Neural cell (in vitro differentiated cells): Measurements from ENCODE around the gene IFT43. TPM values are rescaled to one million over a fixed set of nuclear protein-coding genes. Genes with fewer than 3 reads are reported as not detected.

Source experiments
- H2AFZ ChIP-seq: fragments of 200-600, 300-800 bp; sonication (generic), shearing (Covaris generic); 2 replicates; pipeline ENCODE4 v1.6.0; 2014; ENCODE audit warnings: low read depth, mild to moderate bottlenecking, antibody characterized with exemption, low read length, moderate library complexity
- H3F3A ChIP-seq: fragments of 200-600 bp; shearing (Covaris generic); 2 replicates; pipeline ENCODE4 v1.6.1; 2016; ENCODE audit warnings: mild to moderate bottlenecking, moderate library complexity, mixed read lengths, antibody characterized with exemption, low read length; ENCODE audit not compliant: insufficient read depth, poor library complexity, severe bottlenecking
- H3K27ac ChIP-seq: fragments of 200-600, 300-800 bp; sonication (generic), shearing (Covaris generic); 2 replicates; pipeline ENCODE4 v1.5.1; 2014; ENCODE audit warnings: mild to moderate bottlenecking, low read length, moderate library complexity
- H3K27me3 ChIP-seq: fragments of 300-800, 200-600 bp; sonication (generic), shearing (Covaris generic); 2 replicates; pipeline ENCODE4 v1.6.0; 2014; ENCODE audit warnings: mild to moderate bottlenecking, low read depth, low read length, moderate library complexity; ENCODE audit not compliant: insufficient read depth
- H3K36me3 ChIP-seq: fragments of 300-800, 200-600 bp; sonication (generic), shearing (Covaris generic); 2 replicates; pipeline ENCODE4 v1.5.1; 2014; ENCODE audit warnings: mild to moderate bottlenecking, antibody characterized with exemption, low read length, moderate library complexity; ENCODE audit not compliant: insufficient read depth
- H3K4me2 ChIP-seq: fragments of 300-800, 200-600 bp; sonication (generic), shearing (Covaris generic); 2 replicates; pipeline ENCODE4 v1.6.0; 2014; ENCODE audit warnings: mild to moderate bottlenecking, low read length
- H3K4me3 ChIP-seq: fragments of 300-800, 200-600 bp; sonication (generic), shearing (Covaris generic); 2 replicates; pipeline ENCODE4 v1.5.1; 2014; ENCODE audit warnings: mild to moderate bottlenecking, low read length, moderate library complexity
- H3K79me2 ChIP-seq: fragments of 200-600 bp; shearing (Covaris generic); replicated peaks from 2 replicates; pipeline ENCODE4 v1.6.0; 2014; ENCODE audit warnings: mild to moderate bottlenecking, low read length, moderate library complexity; ENCODE audit not compliant: insufficient read depth
- H3K9ac ChIP-seq: fragments of 300-800, 200-600 bp; sonication (generic), shearing (Covaris generic); 2 replicates; pipeline ENCODE4 v1.6.1; 2016; ENCODE audit warnings: mild to moderate bottlenecking, low read length, mixed read lengths
- H3K9me2 ChIP-seq: fragments of 200-600 bp; shearing (Covaris generic); 2 replicates; pipeline ENCODE4 v1.6.1; 2016; ENCODE audit warnings: mild to moderate bottlenecking, low read length, mixed read lengths; ENCODE audit not compliant: insufficient read depth
- H3K9me3 ChIP-seq: fragments of 200-600, 300-800 bp; sonication (generic), shearing (Covaris generic); 2 replicates; pipeline ENCODE4 v1.6.1; 2016; ENCODE audit warnings: mild to moderate bottlenecking, mixed run types, low read length, moderate library complexity, mixed read lengths
- H4K20me1 ChIP-seq: fragments of 200-600 bp; shearing (Covaris generic); 2 replicates; pipeline ENCODE4 v1.6.1; 2016; ENCODE audit warnings: mild to moderate bottlenecking, mixed run types; ENCODE audit not compliant: insufficient read depth
- CTCF ChIP-seq: fragments of 450-650 bp; IDR thresholded peaks from 2 replicates; pipeline ENCODE4 v1.5.1; 2014; ENCODE audit warnings: antibody characterized with exemption, mild to moderate bottlenecking, moderate library complexity; ENCODE audit not compliant: poor library complexity, severe bottlenecking
- EP300 ChIP-seq: fragments of 450-650 bp; conservative IDR thresholded peaks from 2 replicates; pipeline ENCODE4 v1.6.1; 2014; ENCODE audit warnings: antibody characterized with exemption, mild to moderate bottlenecking, moderate library complexity; ENCODE audit not compliant: poor library complexity, severe bottlenecking
- EZH2 ChIP-seq: fragments of 200-600, 300-800 bp; shearing (Covaris generic), sonication (generic); IDR thresholded peaks from 2 replicates; pipeline ENCODE4 v1.6.1; 2014; ENCODE audit warnings: antibody characterized with exemption, low read length, borderline replicate concordance, mild to moderate bottlenecking; ENCODE audit not compliant: insufficient read depth, poor library complexity, severe bottlenecking
- MXI1 ChIP-seq: fragments of 450-650 bp; conservative IDR thresholded peaks from 2 replicates; pipeline ENCODE4 v1.6.1; 2014; ENCODE audit warnings: antibody characterized with exemption, mild to moderate bottlenecking; ENCODE audit not compliant: poor library complexity, severe bottlenecking
- POLR2AphosphoS5 ChIP-seq: IDR thresholded peaks from 2 replicates; pipeline ENCODE4 v1.6.1; 2012
- RAD21 ChIP-seq: fragments of 450-650 bp; conservative IDR thresholded peaks from 2 replicates; pipeline ENCODE4 v1.6.1; 2014; ENCODE audit warnings: antibody characterized with exemption, mild to moderate bottlenecking, moderate library complexity
- REST ChIP-seq: IDR thresholded peaks from 2 replicates; pipeline ENCODE4 v1.6.1; 2012; ENCODE audit warnings: borderline replicate concordance
- SMC3 ChIP-seq: fragments of 450-650 bp; conservative IDR thresholded peaks from 2 replicates; pipeline ENCODE4 v1.6.1; 2014; ENCODE audit warnings: antibody characterized with exemption, mild to moderate bottlenecking, moderate library complexity; ENCODE audit not compliant: poor library complexity
- TAF1 ChIP-seq: IDR thresholded peaks from 2 replicates; pipeline ENCODE4 v1.6.1; 2012; ENCODE audit warnings: low read depth
- polyA plus RNA-seq: library from polyadenylated mRNA; depleted of rRNA; stranded (reverse); fragments of >200 nt; gene quantifications from 2 replicates; pipeline ENCODE4 v1.2.3, GENCODE V29; 2014

Gene IFT43
- polyA plus RNA-seq, 1 donor from 2014 or later = 102 TPM

GRCh38 chr14:76090616-76091391, 105.2 kb downstream of the IFT43 start:
- H3K4me2 ChIP-seq = no peak overlapping the region
- no peaks in the 10 kb centered on the region for H3K9me2 ChIP-seq
- no peak overlapping the region for H2AFZ ChIP-seq
- H3K9ac ChIP-seq = no peak overlapping the region
- no peaks in the 10 kb centered on the region for H3F3A ChIP-seq
- no peaks in the 10 kb centered on the region for H3K36me3 ChIP-seq
- H3K27me3 ChIP-seq = no peaks in the 10 kb centered on the region
- H3K79me2 ChIP-seq = no peaks in the 10 kb centered on the region
- H3K27ac ChIP-seq = no peak overlapping the region
- H4K20me1 ChIP-seq = no peaks in the 10 kb centered on the region
- no peaks in the 10 kb centered on the region for H3K9me3 ChIP-seq
- no peak for TF ChIP-seq POLR2AphosphoS5
- no peak for TF ChIP-seq REST
- no peak for TF ChIP-seq EZH2
- no peak for TF ChIP-seq MXI1
- H3K4me3 ChIP-seq = no peak overlapping the region

GRCh38 chr14:76093077-76093476, 107.5 kb downstream of the IFT43 start:
- Histone ChIP-seq H3K27ac (no peak overlapping the region), H3K4me2 (no peak overlapping the region), H3K4me3 (no peak overlapping the region), H3K9ac (no peak overlapping the region), H2AFZ (no peak overlapping the region), H4K20me1 (no peaks in the 10 kb centered on the region), H3K9me2 (no peaks in the 10 kb centered on the region), H3K27me3 (no peaks in the 10 kb centered on the region), H3K9me3 (no peaks in the 10 kb centered on the region), H3K36me3 (no peaks in the 10 kb centered on the region), H3F3A (no peaks in the 10 kb centered on the region), H3K79me2 (no peaks in the 10 kb centered on the region)
- TF ChIP-seq CTCF = no peak
- no peak for TF ChIP-seq POLR2AphosphoS5
- no peak for TF ChIP-seq TAF1
- no peak for TF ChIP-seq SMC3
- no peak for TF ChIP-seq MXI1
- TF ChIP-seq EP300 = no peak
- no peak for TF ChIP-seq RAD21
- TF ChIP-seq REST = no peak
- TF ChIP-seq EZH2 = no peak
